HL-60/S4 treated with phorbol 12-myristate 13-acetate at 8.2 ng/mL for 4 days and 3 days (cell line): ENCODE data around the gene GRID1.

Experiments used
- in situ Hi-C: fragments of 300-500 bp; cut with MboI; formaldehyde crosslinking; loops from 2 replicates; pipeline ENCODE4 v1.15.0; 2022; ENCODE audit warnings: low sequenced_read_pairs

Gene GRID1

DNA sequence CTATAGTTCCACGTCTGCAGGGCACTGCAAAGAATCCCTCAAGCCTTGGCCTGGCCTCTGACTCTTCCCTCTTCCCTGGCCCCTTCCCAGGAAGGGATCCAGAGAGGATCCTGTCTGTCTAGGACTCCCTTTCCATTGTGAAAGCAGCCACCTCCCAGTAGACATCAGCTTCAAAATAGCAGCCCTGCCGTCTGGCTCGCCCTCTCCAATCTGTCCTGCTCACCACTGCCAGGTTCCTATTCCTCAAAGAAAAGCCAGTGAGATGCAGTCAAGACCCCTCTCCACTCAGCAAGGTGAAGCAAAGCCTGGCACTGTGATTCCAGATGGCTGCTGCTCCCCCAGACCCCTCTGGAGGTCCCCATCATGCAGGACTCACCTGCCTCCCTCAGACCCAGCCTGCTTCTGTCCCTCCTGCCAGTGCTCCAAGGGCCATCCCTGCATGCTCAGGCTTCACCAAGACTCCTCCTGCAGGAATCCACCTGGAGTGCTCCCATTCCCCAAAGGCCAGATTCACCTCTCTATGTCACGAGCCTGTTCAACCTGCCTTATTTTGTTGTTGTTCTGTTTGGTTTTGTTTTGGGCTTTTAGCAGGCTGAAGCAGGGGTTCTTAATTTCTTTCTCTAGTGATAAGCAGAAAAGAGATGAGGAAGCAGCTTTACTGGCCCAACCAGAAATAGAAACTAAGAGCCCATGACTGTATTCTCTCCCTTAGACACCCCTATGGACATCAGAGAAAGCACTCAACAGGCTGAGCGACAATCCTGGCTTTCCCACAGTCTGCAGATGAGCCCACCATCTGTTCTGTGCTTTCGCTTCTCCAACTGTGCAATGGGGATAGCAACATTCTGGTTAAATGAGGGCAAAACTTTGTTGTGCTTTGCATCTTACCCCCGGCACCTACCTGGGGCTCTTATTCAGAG is 305.1 kb downstream of the GRID1 start:
- in situ Hi-C loops: no loop called here

DNA sequence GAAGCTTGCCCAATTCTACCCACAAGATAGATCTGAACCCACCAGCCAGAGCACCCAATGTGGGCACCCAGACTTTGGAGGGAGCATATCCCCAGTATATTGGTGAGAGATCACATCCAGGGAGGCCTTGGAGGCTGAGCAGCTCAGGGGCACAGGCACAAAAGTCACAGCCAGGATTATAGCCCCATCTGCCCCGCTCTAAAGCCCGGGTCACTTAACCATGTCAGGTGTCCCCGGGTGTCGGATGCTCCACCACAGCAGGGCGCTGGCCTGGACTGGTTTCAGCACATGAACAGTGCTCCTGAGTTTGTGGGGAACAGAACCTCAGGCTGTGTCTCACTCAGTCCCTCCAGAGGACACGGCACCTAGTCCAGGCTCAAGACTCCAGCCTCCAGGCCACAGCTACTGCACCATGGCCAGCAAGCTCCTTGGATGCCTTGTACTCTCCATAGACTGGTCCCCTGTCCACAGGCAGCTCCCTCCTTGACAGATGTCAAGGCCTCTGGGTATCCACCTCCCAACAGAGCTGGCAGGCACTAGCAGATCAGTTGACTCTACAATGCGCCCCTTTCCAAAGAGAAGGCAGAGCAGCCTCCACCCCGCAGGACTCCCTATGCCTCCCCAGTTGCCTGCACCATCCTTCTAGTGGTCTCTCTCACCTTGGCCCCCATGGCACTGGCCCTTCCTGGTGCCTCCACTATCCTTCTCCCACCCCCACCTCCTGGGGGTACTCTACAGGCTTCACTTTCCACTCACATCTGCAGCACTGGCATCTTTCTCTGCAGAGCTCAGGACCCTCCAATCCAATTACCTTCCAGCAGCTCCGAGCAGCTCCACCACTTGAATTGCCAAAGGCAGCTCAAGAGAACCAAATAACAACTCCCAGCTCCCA is 306.0 kb downstream of the GRID1 start:
- in situ Hi-C loops: no loop called here

DNA sequence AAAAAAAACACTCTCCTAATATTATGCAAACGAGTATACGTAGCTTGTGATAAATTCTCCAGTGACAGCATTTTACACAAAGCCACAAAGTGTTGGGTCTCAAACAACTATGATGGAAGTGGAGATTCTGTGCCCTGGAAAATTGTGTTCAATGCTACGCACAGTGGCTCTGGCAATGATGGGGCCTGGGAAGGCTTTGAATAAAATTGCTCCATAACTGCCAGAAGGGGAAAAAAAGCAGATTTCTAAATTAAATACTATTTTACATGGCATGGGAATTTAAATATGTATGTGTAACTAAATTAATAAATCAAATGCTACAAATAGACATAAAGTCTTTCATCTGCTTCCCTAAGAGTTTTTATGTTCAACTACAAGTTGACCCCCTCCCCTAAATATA is 306.7 kb downstream of the GRID1 start:
- in situ Hi-C loops: no loop called here

DNA sequence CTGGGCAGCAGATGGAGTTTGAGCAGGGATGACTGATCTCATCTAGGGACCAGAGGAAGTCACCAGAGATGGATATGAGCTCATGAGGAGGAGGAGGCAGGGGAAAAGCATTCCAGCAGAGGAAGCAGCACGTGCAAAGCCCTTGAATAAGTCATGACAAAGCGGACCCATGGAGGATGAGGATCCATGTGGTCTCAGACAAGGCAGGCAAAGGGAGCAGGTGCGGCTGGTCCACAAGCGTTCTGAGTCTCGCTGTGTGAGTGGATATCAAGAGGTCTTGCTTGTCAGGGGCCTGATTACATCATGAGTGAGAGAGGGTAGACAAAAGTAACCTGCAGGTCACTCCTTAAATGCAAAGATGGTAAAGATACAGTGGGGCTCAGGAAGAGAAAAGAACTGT is 307.6 kb downstream of the GRID1 start:
- in situ Hi-C loops: no loop called here

DNA sequence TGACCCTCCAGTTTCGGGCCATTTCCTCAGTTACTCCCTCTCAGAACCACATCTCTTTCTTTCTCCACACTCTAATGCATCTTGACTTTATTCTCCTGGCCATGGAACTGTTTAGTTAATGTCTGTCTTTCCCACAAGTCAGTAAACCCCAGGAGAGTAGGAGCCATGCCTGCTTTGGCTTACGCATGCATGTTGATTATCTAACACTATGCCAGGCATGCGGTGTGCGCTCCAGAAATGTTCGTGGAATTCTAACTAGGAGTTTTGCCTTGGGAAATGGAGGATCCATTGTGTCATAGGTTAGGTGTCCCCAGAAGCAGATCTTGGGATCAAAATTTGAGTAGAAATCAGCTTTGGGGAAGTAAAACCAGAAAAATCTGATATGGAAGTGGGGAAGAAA is 308.9 kb downstream of the GRID1 start:
- in situ Hi-C loops: no loop called here

DNA sequence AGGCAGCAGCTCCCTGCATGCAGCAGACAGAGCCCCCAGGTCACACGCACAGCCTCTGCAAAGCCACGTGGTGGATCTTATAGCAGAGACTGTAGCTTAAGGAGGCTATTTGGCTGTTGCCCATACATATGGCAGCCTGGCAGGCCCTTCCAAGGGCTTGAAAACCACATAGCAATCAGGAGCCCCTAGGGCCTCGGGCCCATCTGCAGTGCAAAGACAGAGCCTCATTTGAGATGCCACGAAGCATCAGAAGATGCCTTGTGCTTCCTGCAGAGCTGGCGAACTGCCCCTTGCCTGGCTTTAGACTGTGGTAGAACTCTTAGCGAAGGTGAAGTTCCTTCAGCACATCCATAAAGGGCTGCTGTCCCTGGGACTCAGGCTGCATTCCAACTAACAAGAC is 309.9 kb downstream of the GRID1 start:
- in situ Hi-C loops: no loop called here

DNA sequence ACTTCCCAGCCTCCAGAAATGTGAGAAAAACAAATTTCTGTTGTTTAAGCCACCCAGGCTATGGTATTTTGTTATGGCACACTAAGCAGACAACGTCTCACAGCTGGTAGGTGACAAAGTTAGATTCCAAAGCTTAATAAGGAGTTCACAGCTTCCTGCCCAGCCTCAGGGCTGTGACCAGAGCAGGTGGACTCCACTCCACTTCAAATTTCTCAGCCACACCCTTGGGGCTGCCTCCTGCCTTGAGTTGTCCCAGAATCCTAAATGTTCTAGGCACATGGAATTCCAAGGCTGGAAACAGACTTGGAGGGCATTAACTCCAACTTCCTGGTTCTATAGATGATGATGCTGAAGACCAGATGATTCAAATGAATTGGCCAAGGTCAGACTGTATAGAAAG is 310.7 kb downstream of the GRID1 start:
- in situ Hi-C loops: no loop called here

DNA sequence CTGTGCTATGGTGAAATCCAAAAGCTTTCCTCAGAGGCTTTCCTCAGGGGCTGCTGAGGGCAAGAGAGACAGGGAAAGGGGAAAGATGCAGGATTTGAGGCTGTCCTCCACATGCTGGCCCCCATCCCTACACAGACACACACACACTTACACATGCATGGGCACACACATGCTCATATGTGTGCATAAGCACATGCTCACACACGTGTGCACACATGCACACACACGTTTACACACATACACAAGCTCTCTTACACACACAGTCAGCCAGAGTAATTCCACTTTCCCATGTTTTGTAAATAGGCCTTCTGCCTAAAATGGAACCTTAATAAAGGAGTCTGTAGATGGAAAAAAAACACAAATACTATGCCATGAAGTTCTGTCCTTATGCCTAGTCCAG is 312.9 kb downstream of the GRID1 start:
- in situ Hi-C loops: no loop called here

DNA sequence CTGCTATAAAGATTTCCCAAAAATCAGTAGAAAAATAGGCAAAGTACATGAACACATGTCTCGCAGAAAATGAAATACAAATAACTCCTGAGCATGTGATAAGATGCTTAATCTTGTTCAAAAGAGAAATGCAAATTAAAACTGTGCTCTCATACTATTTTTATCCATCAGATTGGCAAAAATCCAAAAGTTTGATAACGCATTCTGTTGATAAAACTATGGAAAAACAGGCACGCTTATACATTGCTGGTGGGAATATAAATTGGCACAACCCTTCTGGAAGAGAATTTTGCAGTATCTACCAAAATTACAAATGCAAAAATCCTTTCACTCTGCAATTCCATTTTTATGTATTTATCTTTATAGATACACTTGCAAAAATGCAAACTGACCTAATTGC is 315.0 kb downstream of the GRID1 start:
- in situ Hi-C loops: no loop called here

DNA sequence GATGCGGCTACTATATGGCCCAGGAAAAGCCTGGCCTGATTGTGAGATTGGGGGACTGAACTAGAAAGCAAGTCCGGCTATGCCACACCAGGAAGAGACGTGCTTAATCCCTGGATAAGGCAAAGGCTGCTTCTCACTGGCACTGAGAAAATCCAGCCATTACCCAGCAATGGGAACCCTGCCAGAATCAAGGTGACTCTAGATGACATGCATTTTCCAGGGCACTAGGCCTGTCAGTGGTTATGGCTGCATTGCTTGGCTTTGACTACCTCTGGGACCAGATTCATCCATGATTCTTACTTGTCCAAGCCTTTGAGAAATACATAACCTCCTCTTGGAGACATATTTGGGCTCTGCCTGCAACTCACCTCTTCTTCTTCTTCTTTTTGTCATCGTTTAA is 317.2 kb downstream of the GRID1 start:
- in situ Hi-C loops: no loop called here

DNA sequence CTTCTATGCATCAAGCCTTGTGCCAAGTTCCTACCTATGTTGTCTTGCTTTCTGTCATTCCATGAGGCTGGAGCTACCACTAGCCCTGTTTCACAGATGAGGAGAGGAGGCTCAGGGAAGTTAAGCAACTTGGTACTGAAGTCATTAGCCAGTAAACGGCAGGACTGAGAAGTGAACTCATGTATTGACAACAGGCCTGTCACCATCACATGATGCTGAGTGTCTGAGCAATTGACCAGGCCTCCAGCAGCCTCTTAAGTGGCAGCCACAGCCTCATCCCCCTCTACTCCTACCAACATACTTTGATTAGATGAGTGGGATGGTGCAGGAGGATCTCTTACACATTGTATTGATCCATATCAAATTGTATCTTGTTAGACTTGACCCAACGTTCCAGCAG is 317.6 kb downstream of the GRID1 start:
- in situ Hi-C loops: no loop called here

DNA sequence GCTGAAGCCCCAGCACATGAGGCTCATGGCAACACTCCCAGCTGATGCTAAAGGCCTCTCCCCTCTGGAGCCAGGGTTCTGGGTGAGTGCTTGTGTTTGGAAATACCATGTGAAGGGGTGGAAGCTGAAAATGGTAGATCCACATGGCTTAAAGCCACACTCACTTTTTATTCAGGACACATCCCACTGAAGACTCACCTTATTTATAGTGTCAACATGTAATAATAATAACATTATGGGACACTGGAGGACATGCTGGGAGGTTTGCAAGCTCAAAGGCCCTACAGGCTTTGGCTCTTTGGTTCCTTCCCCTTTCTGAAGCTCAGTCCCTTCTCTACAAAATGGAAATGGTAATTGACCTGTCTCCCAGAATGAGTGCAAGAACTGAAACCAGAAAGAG is 318.0 kb downstream of the GRID1 start:
- in situ Hi-C loops: no loop called here

DNA sequence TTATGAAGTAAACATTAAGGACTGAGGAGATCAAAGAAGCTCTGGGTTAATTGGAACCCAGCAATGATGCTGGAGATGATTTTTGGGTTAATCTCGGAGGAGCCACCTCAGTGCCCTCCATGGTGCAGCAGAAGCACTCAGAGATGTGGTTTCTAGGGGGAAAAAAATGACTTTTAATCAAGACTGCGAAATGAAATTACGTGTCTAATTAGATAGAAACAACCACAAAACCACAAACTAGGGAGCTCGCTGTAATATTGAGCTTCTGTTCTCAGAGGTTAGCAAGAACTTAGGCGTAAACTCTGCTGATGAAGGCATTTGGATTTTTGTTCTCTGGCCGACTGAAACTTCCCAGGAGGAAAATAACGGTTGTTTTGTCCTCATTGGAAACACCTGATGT is 319.0 kb downstream of the GRID1 start:
- in situ Hi-C loops: no loop called here

DNA sequence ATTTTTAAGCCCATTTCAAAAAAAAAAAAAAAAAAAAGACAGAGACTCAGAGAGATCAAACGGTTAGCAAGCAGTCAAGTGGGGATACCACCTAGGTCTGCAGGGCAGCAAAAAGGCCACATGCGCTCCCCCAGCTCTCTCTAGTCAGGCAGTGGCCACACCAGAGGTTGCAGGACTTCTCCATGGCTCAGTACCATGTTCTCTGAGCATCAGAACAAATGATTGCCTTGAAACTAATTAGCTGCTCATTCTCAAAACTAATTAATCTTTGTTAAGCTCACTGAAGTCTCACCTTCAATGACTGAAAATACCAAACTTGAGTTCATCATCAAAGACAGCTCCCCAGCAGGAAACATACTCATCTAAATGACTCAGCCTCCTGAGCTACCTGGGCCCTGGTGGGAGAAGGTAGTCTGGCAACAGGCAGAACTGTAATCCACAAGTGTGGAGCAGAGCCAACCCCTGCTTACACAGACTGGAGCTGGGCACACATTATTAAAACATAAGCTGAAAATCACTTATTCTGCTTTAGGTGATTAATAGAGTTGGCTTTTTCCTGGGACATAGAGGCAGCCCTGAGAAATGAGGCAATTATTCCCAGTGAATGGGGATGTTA is 319.6 kb downstream of the GRID1 start:
- in situ Hi-C loops: no loop called here

DNA sequence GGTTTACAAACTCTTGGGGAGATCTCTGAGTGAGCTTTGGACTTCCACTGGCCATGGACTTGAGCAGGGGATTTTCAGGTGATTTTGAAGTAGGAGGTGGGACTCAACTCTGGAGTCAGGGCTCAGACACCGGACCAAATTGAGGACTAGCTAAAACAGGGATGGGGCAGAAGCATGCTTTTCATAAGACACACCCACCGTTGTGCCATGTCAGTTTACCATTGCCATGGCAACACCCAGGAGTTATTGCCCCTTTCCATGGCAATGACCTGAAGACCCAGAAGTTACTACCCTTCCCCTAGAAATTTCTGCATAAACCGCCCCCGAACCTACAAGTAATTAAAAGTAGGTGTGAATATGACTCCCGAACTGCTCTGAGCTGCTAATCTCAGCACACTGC is 320.7 kb downstream of the GRID1 start:
- in situ Hi-C loops: no loop called here

DNA sequence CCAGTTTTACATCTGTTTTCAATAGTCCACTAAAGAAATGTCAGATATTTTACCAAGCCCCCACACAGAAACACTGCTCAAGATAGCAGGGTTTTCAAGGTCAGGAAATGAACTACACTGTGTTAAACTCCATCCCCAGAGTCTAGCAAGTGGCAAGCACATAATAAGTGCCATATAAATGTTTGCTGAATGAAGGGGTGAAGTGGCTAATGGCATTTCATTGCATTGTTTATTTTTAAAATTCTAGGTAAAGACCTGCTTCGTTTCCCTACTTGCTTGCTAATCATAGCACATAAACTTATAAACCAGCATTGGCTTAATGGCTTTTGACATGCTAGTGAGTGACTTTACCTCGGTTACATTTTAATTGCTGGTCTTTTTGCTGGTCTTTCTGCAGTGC is 322.6 kb downstream of the GRID1 start:
- in situ Hi-C loops: no loop called here

DNA sequence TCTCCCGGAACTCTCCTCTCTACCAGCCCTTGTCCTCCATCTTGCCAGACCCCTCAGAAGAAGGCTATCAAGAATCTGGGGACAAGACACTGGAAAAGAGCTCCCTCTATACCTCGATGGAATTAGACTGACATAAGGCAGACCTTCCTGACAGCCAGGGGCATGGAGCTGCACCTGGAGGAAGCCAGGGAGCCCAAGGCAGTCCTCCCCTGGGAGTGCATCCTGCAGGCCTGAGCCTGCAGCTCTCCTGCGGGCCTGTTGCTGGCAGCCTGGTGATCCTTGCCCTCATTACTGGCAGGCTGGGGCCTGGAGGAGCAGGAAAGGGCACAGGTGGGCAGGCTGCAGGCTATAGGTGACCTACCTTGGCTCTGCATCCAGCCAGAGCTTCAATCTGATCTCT is 323.4 kb downstream of the GRID1 start:
- in situ Hi-C loops: no loop called here

DNA sequence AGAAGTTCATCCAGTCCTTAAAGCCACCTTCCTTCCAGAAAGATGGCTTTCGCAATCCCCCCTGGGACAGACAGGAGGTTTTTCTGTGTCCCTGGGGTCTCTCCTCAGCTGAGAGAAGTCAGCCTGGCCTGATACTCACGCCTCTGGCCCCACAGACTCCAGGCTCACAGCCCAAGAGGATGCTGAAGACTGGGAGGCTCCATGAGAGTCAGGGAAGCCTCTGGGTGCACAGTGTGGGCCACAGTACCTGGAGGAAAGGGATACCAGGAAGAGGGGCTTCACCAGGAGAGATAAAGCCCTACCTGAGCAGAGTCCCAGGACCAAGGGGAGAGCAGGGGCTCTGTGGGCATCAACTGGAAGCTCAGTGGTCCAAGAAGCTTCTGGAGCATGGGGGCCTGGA is 324.4 kb downstream of the GRID1 start:
- in situ Hi-C loops: no loop called here

DNA sequence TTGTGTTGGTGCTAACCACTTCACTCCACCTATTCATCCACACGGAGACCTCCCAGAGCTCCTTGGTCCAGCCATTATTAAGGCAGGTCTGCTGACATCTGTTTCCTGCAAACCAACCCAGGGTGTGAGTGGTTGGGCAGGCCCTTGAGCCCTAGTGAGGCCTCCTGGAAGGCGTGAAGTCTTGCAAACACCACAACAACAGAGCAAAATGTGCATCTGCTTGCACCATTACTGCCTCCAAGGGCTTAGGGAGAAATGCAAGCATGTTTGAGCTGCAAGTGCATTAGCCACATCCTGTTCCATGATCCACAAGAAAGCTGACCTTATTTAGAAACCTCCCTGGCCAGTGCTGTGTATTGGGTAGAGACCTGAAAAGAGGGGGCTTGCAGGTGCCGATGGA is 325.5 kb downstream of the GRID1 start:
- in situ Hi-C loops: no loop called here

DNA sequence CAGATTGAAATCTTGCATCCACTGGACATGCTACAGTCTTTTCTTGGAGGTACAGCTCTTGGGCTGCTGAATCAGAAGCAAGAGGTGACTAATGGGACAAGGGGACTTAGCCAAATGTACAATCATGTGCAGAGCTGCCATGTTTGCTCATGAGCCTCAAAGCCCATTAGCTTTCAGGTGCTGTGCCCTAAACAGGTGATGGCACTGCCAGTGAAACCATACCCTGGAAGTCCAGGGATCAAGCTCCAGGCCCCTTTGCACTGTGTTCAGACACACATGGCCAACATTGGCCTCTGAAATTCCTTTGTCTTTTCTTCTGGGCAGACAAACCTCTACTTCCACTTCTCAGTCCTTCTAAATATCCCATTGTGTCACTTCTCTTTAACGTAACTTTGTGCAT is 328.2 kb downstream of the GRID1 start:
- in situ Hi-C loops: no loop called here

DNA sequence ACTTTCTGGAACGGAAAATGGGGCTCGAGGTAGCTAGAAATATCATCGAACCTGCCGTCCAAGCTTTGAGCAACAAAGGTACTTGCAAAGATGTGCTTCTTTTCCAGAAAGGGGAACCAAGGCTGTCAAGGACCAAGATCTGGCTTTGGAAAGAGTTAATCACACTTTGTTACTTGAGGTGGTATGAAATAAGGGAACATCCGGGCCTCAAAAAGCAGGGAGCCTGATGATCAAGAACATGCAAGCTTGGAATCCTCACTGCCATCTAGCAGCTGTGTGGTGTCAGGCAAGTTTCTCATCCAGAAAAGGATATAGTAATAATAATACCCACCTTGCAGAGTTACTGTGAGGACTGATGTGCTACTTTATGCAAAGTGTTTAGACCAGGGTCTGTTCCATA is 329.5 kb downstream of the GRID1 start:
- in situ Hi-C loops: no loop called here

DNA sequence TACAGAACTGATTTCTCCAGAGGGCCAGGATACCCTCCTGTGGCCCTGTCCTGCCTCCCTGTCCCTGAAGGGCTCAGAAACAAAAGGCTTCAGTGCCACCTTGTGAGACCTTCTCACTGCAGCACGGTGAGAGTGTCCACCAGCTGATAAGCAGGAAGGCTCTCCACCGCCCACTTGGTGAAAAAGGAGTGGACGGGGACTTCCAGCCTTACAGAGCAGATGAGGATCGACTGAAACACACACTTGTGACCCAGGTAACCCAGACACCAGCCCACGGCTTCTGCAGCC is 330.1 kb downstream of the GRID1 start:
- in situ Hi-C loops: no loop called here
